Neuronal stem cell (in vitro differentiated cells): ENCODE measurements around the gene MED13L.

Source experiments
- DNase-seq: peaks from one replicate; pipeline ENCODE4 v3.0.0-alpha.2; 2013; ENCODE audit warnings: low spot score
- H2AFZ ChIP-seq: one replicate; pipeline ENCODE4 v1.6.1; 2013; ENCODE audit warnings: mild to moderate bottlenecking, low read length, inconsistent platforms
- H2AK5ac ChIP-seq: 2 replicates; pipeline ENCODE4 v1.6.1; 2013; ENCODE audit warnings: low read depth, mild to moderate bottlenecking, inconsistent platforms, low read length, moderate library complexity, mixed read lengths
- H2BK120ac ChIP-seq: 2 replicates; pipeline ENCODE4 v1.6.1; 2013; ENCODE audit warnings: low read depth, mild to moderate bottlenecking, inconsistent platforms, low read length, moderate library complexity, mixed read lengths
- H2BK12ac ChIP-seq: one replicate; pipeline ENCODE4 v1.6.1; 2013; ENCODE audit warnings: low read length, inconsistent platforms
- H2BK15ac ChIP-seq: 2 replicates; pipeline ENCODE4 v1.6.1; 2013; ENCODE audit warnings: mild to moderate bottlenecking, low read length, inconsistent platforms, mixed read lengths
- H2BK5ac ChIP-seq: one replicate; pipeline ENCODE4 v1.6.1; 2013; ENCODE audit warnings: inconsistent platforms, mild to moderate bottlenecking, low read length, moderate library complexity
- H3K14ac ChIP-seq: one replicate; pipeline ENCODE4 v1.6.1; 2013; ENCODE audit warnings: low read length, inconsistent platforms
- H3K18ac ChIP-seq: 2 replicates; pipeline ENCODE4 v1.6.1; 2013; ENCODE audit warnings: low read length, inconsistent platforms
- H3K23ac ChIP-seq: 2 replicates; pipeline ENCODE4 v1.6.1; 2013; ENCODE audit warnings: low read depth, mild to moderate bottlenecking, mixed read lengths, low read length, inconsistent platforms; ENCODE audit not compliant: poor library complexity
- H3K27ac ChIP-seq: replicated peaks from 3 replicates; pipeline ENCODE4 v1.5.1; 2013; ENCODE audit warnings: low read length, inconsistent platforms
- H3K27me3 ChIP-seq, 3 experiments: 2 replicates each; pipeline ENCODE4 v1.6.1; 2013; ENCODE audit warnings: low read length in 3 of 3, mild to moderate bottlenecking in 2 of 3, inconsistent platforms in 1 of 3, low read depth in 1 of 3, mixed read lengths in 1 of 3, moderate library complexity in 1 of 3; ENCODE audit not compliant: control insufficient read depth in 3 of 3, insufficient read depth in 3 of 3
- H3K36me3 ChIP-seq, 2 donors: replicated peaks in 1 of 2; 2 replicates each; pipeline ENCODE4 v1.6.1; 2013; ENCODE audit warnings: low read length in 2 of 2; ENCODE audit not compliant: control insufficient read depth in 2 of 2, insufficient read depth in 2 of 2
- H3K4ac ChIP-seq: 2 replicates; pipeline ENCODE4 v1.6.1; 2013; ENCODE audit warnings: inconsistent platforms, mild to moderate bottlenecking, low read length, moderate library complexity
- H3K4me1 ChIP-seq, 2 donors: 1 replicate in 1 of 2; 2 replicates in 1 of 2; pipeline ENCODE4 v1.6.1; 2013; ENCODE audit warnings: low read length in 2 of 2, low read depth in 1 of 2; ENCODE audit not compliant: control insufficient read depth in 2 of 2, insufficient read depth in 1 of 2
- H3K4me2 ChIP-seq: one replicate; pipeline ENCODE4 v1.6.1; 2013; ENCODE audit warnings: mild to moderate bottlenecking, low read length, inconsistent platforms; ENCODE audit not compliant: insufficient read depth, poor library complexity, severe bottlenecking
- H3K4me3 ChIP-seq, 2 donors: 2 replicates each; pipeline ENCODE4 v1.5.1; 2013; ENCODE audit warnings: low read length in 2 of 2, mild to moderate bottlenecking in 2 of 2, inconsistent platforms in 1 of 2, moderate library complexity in 1 of 2
- H3K79me1 ChIP-seq: one replicate; pipeline ENCODE4 v1.6.1; 2013; ENCODE audit warnings: low read depth, mild to moderate bottlenecking, inconsistent platforms, low read length, moderate library complexity
- H3K9ac ChIP-seq: one replicate; pipeline ENCODE4 v1.6.1; 2013; ENCODE audit warnings: mild to moderate bottlenecking, low read depth, low read length, inconsistent platforms; ENCODE audit not compliant: poor library complexity
- H3K9me3 ChIP-seq, 2 donors: replicated peaks in 1 of 2; 2 replicates each; pipeline versions ENCODE3 to v1.6.1; 2013; ENCODE audit warnings: low read length in 2 of 2, mild to moderate bottlenecking in 2 of 2, inconsistent platforms in 1 of 2, low read depth in 1 of 2, mixed read lengths in 1 of 2, moderate library complexity in 1 of 2; ENCODE audit not compliant: control insufficient read depth in 2 of 2, insufficient read depth in 1 of 2
- H4K8ac ChIP-seq: one replicate; pipeline ENCODE4 v1.6.1; 2013; ENCODE audit warnings: low read depth, mild to moderate bottlenecking, inconsistent platforms, low read length, moderate library complexity
- H4K91ac ChIP-seq: one replicate; pipeline ENCODE4 v1.6.1; 2013; ENCODE audit warnings: low read length, low read depth, mild to moderate bottlenecking, inconsistent platforms; ENCODE audit not compliant: poor library complexity
- WGBS, 2 donors: extraction: QIAGEN DNeasy Blood & Tissue Kit; methylation state at CpG; one replicate each; pipeline ENCODE4 v1.1.7; 2013; ENCODE audit warnings: missing lambda C conversion rate in 2 of 2, mixed read lengths in 1 of 2; ENCODE audit not compliant: insufficient read length in 2 of 2, insufficient replicate concordance in 1 of 2; ENCODE audit errors: extremely low coverage in 2 of 2; 5-methylcytosine and 5-hydroxymethylcytosine counted together

MED13L gene

DNA sequence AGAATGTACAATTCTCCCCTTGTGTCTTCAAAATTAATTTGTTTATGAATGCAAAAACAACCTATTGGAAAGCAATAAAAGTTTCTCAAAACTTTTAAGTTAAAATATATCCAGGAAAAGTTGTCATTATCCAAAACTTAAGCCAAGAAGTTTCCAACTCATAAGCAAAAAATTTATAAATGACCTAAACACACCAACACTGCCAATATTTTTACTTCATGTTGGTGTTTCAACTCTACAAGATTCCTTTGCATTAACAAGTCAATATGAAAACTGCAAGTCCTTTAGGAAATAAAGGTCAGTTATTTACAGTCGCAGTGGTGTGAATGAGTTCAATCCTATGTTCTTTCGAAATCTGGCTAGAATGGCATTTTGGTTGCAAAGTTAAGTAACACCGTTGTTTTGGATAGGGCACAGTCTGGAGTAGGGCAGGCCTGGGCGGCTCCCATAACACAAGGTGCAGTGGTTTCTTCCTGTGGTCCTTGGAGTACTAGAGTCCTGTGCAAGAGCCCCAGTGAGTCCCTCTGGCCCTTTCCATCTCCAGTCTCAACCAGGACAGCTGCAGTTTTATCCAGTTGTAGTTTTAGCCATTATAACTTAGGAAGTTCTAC lies 151.4 kb downstream of the MED13L start:
- H2BK5ac ChIP-seq, result no peak overlapping the region
- H3K27ac ChIP-seq, result no peak overlapping the region
- WGBS, 2 donors, result no CpG with 5 or more reads among the region's 4 CpGs
- no peak overlapping the region for H2BK120ac ChIP-seq
- no peaks in the 10 kb centered on the region for H3K36me3 ChIP-seq
- peaks cover 10 to 43% of the 10 kb centered on the region in 2 donors for H3K4me1 ChIP-seq
- H3K4ac ChIP-seq, result no peak overlapping the region
- H4K8ac ChIP-seq, result no peak overlapping the region
- no peak overlapping the region for H3K4me2 ChIP-seq
- no peak overlapping the region for H3K18ac ChIP-seq
- H4K91ac ChIP-seq, result no peak overlapping the region
- H2BK12ac ChIP-seq, result no peak overlapping the region
- H2BK15ac ChIP-seq, result no peak overlapping the region
- no peak overlapping the region for H3K14ac ChIP-seq
- H2AK5ac ChIP-seq, result no peak overlapping the region
- no peak overlapping the region for H3K4me3 ChIP-seq
- no peak overlapping the region for H3K9ac ChIP-seq
- no peak for DNase-seq
- no peaks in the 10 kb centered on the region for H3K79me1 ChIP-seq
- H2AFZ ChIP-seq, result no peak overlapping the region
- no peak overlapping the region for H3K23ac ChIP-seq
- no peaks in the 10 kb centered on the region for H3K27me3 ChIP-seq
- no peaks in the 10 kb centered on the region for H3K9me3 ChIP-seq

- Histone ChIP-seq H3K27me3 (no peaks in the 10 kb centered on the region), H3K27ac (no peak overlapping the region), H3K9ac (no peak overlapping the region), H2BK15ac (no peak overlapping the region), H3K9me3 (no peaks in the 10 kb centered on the region), H2BK5ac (no peak overlapping the region), H2BK120ac (no peak overlapping the region), H3K14ac (no peak overlapping the region), H3K4me1 (peaks cover 7 to 47% of the 10 kb centered on the region in 2 donors), H3K23ac (no peak overlapping the region), H3K36me3 (no peaks in the 10 kb centered on the region), H2AK5ac (no peak overlapping the region), H3K4me2 (no peak overlapping the region), H4K91ac (no peak overlapping the region), H3K4ac (no peak overlapping the region), H2BK12ac (no peak overlapping the region), H2AFZ (no peak overlapping the region), H3K18ac (no peak overlapping the region), H3K79me1 (no peaks in the 10 kb centered on the region), H4K8ac (no peak overlapping the region), H3K4me3 (no peak overlapping the region)
- DNase-seq, result no peak
- no CpG with 5 or more reads among the region's 2 CpGs for WGBS, 2 donors
Measured at GRCh38 chr12:116125084-116125483, 152.4 kb downstream of the MED13L start.

DNA sequence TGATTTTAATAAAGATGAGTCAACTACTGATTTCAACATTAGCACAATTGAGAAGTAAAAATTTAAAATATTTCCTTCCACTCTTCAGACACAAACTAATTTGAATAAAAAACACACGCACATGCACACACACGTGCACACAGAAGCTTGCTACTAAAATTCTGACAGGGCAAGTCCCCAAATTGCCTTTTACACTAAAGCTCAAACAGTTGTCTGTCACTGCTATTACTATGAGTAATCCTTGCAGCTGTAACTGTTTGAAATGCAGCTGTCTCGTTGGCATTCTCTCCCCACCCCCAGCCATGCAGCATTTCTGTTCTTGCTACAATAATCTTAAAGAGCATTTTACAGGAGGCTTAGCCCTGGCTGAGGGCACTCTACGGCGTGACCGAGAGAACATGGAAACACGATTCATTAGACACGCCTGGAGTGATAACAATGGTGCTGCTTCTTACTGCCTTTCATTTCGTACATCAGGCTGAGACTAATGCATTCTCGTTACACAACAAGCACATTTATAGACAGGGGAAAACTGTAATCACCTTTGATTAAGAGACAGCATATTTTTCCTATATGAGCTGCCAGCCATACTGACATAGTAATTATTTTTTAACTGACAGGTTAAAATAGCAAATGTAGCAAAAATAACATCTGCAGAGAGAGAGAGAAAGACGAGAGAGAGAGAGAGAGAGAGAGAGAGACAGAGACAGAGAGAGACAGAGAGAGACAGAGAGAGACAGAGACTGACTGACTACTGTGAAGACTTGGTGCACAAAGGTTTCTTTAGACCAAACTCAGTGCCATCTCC lies 153.8 kb downstream of the MED13L start:
- peak; percentile 71 for DNase-seq
- H3K27ac ChIP-seq, result peak overlapping the region; percentile 29
- peaks cover 7 to 46% of the 10 kb centered on the region in 2 donors for H3K4me1 ChIP-seq

DNA sequence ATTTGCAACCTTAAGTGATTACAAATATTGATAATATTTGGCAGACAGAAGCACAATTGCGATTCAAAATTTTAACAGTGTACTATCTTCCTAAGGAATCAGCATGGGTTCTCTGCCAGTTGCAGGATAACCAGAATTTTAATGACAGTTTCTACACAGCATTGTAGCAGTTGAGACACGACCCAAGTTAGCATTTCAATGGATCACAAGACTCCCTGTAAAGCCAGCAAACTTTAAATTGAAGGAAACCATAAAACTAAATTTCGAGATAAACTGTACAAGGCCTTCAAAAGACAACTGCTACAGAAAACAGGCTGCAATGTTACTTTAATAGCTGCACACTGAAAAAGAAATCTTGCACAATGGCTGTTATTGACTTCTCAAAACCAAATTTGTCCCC lies 154.9 kb downstream of the MED13L start:
- no CpG with 5 or more reads among the region's 3 CpGs for WGBS, 2 donors
- peaks cover 6 to 42% of the 10 kb centered on the region in 2 donors for H3K4me1 ChIP-seq
- H3K14ac ChIP-seq, result no peak overlapping the region
- H2BK120ac ChIP-seq, result no peak overlapping the region
- no peak overlapping the region for H3K23ac ChIP-seq
- DNase-seq, result no peak
- H2BK12ac ChIP-seq, result no peak overlapping the region
- H3K27me3 ChIP-seq, result no peaks in the 10 kb centered on the region
- H2AFZ ChIP-seq, result no peak overlapping the region
- no peak overlapping the region for H3K27ac ChIP-seq
- no peak overlapping the region for H2AK5ac ChIP-seq
- no peak overlapping the region for H3K4me2 ChIP-seq
- H3K36me3 ChIP-seq, result no peaks in the 10 kb centered on the region
- no peaks in the 10 kb centered on the region for H3K79me1 ChIP-seq
- no peak overlapping the region for H4K8ac ChIP-seq
- no peak overlapping the region for H3K9ac ChIP-seq
- H2BK5ac ChIP-seq, result no peak overlapping the region
- H3K4ac ChIP-seq, result no peak overlapping the region
- no peak overlapping the region for H3K4me3 ChIP-seq
- no peak overlapping the region for H4K91ac ChIP-seq
- H3K18ac ChIP-seq, result no peak overlapping the region
- H3K9me3 ChIP-seq, result no peaks in the 10 kb centered on the region
- H2BK15ac ChIP-seq, result no peak overlapping the region

More for the DNA sequence above, 153.8 kb downstream of the MED13L start:
- no CpG with 5 or more reads among the region's 11 CpGs for WGBS, 2 donors
- Histone ChIP-seq H2AFZ (no peak overlapping the region), H3K9me3 (no peaks in the 10 kb centered on the region), H3K27me3 (no peaks in the 10 kb centered on the region), H4K91ac (no peak overlapping the region), H2AK5ac (no peak overlapping the region), H3K18ac (no peak overlapping the region), H3K23ac (no peak overlapping the region), H2BK120ac (no peak overlapping the region), H3K4me3 (no peak overlapping the region), H3K4ac (no peak overlapping the region), H3K36me3 (no peaks in the 10 kb centered on the region), H2BK5ac (no peak overlapping the region), H2BK12ac (no peak overlapping the region), H3K9ac (no peak overlapping the region), H4K8ac (no peak overlapping the region), H3K4me2 (peak overlapping the region; percentile 22), H3K14ac (no peak overlapping the region), H3K79me1 (no peaks in the 10 kb centered on the region), H2BK15ac (no peak overlapping the region)
